ENCODE data around the gene DBN1.

DBN1 gene

GRCh38 chr5:177439518-177440053 is 33.8 kb downstream of the DBN1 start:
- no peak overlapping the region for H3K4me3 ChIP-seq (ENCODE audit: low read depth, low read length)
- no peak for TF ChIP-seq CTCF (IDR thresholded peaks at IDR 0.05; ENCODE audit: control insufficient read depth, extremely low read depth, insufficient read depth)
- DNase-seq (ENCODE audit: low read depth) = no peak

- H3K4me3 ChIP-seq (ENCODE audit: low read depth, low read length) = no peak overlapping the region
- no peak for TF ChIP-seq CTCF (IDR thresholded peaks at IDR 0.05; ENCODE audit: control insufficient read depth, extremely low read depth, insufficient read depth)
- no peak for DNase-seq (ENCODE audit: low read depth)
Observed at GRCh38 chr5:177438468-177438867, 35.0 kb downstream of the DBN1 start.

GRCh38 chr5:177437623-177438022 is 35.8 kb downstream of the DBN1 start:
- no peak overlapping the region for H3K4me3 ChIP-seq (ENCODE audit: low read depth, low read length)
- DNase-seq (ENCODE audit: low read depth) = no peak
- TF ChIP-seq CTCF (IDR thresholded peaks at IDR 0.05; ENCODE audit: control insufficient read depth, extremely low read depth, insufficient read depth) = no peak

GRCh38 chr5:177435847-177436536 is 37.4 kb downstream of the DBN1 start:
- no peak for DNase-seq (ENCODE audit: low read depth)
- H3K4me3 ChIP-seq (ENCODE audit: low read depth, low read length) = no peak overlapping the region
- no peak for TF ChIP-seq CTCF (IDR thresholded peaks at IDR 0.05; ENCODE audit: control insufficient read depth, extremely low read depth, insufficient read depth)

- no peak for TF ChIP-seq CTCF (IDR thresholded peaks at IDR 0.05; ENCODE audit: control insufficient read depth, extremely low read depth, insufficient read depth)
- H3K4me3 ChIP-seq (ENCODE audit: low read depth, low read length) = no peak overlapping the region
- no peak for DNase-seq (ENCODE audit: low read depth)
Observed at GRCh38 chr5:177434942-177435738, 38.3 kb downstream of the DBN1 start.

GRCh38 chr5:177434437-177434836 is 39.0 kb downstream of the DBN1 start:
- H3K4me3 ChIP-seq (ENCODE audit: low read depth, low read length) = no peak overlapping the region
- no peak for TF ChIP-seq CTCF (IDR thresholded peaks at IDR 0.05; ENCODE audit: control insufficient read depth, extremely low read depth, insufficient read depth)
- DNase-seq (ENCODE audit: low read depth) = no peak
